Measurements from ENCODE around the gene DDX17.

Gene DDX17

GRCh38 chr22:38444783-38445182 is 61.3 kb downstream of the DDX17 start:
- DNase-seq (ENCODE audit: insufficient read length, low spot score): no peak
- TF ChIP-seq POLR2A (IDR thresholded peaks at IDR 0.05; ENCODE audit: low read depth, low read length) (no peak), PAX5 (IDR thresholded peaks at IDR 0.05; ENCODE audit: insufficient read depth, low read length, severe bottlenecking) (no peak), POU2F2 (IDR thresholded peaks at IDR 0.05; ENCODE audit: low read depth, low read length) (no peak), POLR2AphosphoS5 (IDR thresholded peaks at IDR 0.05; ENCODE audit: low read depth, low read length) (no peak), TAF1 (IDR thresholded peaks at IDR 0.05; ENCODE audit: low read depth, low read length) (no peak), SPI1 (IDR thresholded peaks at IDR 0.05; ENCODE audit: low read depth, low read length) (no peak)
- no peak for FAIRE-seq

- no peak for FAIRE-seq
- no peak for TF ChIP-seq SPI1 (IDR thresholded peaks at IDR 0.05; ENCODE audit: low read depth, low read length)
- TF ChIP-seq POU2F2 (IDR thresholded peaks at IDR 0.05; ENCODE audit: low read depth, low read length): no peak
- no peak for TF ChIP-seq PAX5 (IDR thresholded peaks at IDR 0.05; ENCODE audit: insufficient read depth, low read length, severe bottlenecking)
- no peak for TF ChIP-seq POLR2A (IDR thresholded peaks at IDR 0.05; ENCODE audit: low read depth, low read length)
- no peak for TF ChIP-seq TAF1 (IDR thresholded peaks at IDR 0.05; ENCODE audit: low read depth, low read length)
- DNase-seq (ENCODE audit: insufficient read length, low spot score): no peak
Measured at GRCh38 chr22:38443628-38444521, 62.2 kb downstream of the DDX17 start.

- FAIRE-seq (no peak), DNase-seq (ENCODE audit: insufficient read length, low spot score) (no peak)
- TF ChIP-seq POU2F2 (IDR thresholded peaks at IDR 0.05; ENCODE audit: low read depth, low read length): no peak
- no peak for TF ChIP-seq SPI1 (IDR thresholded peaks at IDR 0.05; ENCODE audit: low read depth, low read length)
- no peak for TF ChIP-seq PAX5 (IDR thresholded peaks at IDR 0.05; ENCODE audit: insufficient read depth, low read length, severe bottlenecking)
- TF ChIP-seq TAF1 (IDR thresholded peaks at IDR 0.05; ENCODE audit: low read depth, low read length): no peak
- no peak for TF ChIP-seq POLR2A (IDR thresholded peaks at IDR 0.05; ENCODE audit: low read depth, low read length)
- no peak for TF ChIP-seq POLR2AphosphoS5 (IDR thresholded peaks at IDR 0.05; ENCODE audit: low read depth, low read length)
Measured at GRCh38 chr22:38442967-38443627, 63.0 kb downstream of the DDX17 start.

GRCh38 chr22:38441620-38442287 is 64.4 kb downstream of the DDX17 start:
- TF ChIP-seq POLR2AphosphoS5 (IDR thresholded peaks at IDR 0.05; ENCODE audit: low read depth, low read length) (no peak), SPI1 (IDR thresholded peaks at IDR 0.05; ENCODE audit: low read depth, low read length) (no peak), POLR2A (IDR thresholded peaks at IDR 0.05; ENCODE audit: low read depth, low read length) (no peak), PAX5 (IDR thresholded peaks at IDR 0.05; ENCODE audit: insufficient read depth, low read length, severe bottlenecking) (no peak), POU2F2 (IDR thresholded peaks at IDR 0.05; ENCODE audit: low read depth, low read length) (no peak), TAF1 (IDR thresholded peaks at IDR 0.05; ENCODE audit: low read depth, low read length) (no peak)
- no peak for DNase-seq (ENCODE audit: insufficient read length, low spot score)
- no peak for FAIRE-seq

- DNase-seq (ENCODE audit: insufficient read length, low spot score): no peak
- TF ChIP-seq SPI1 (IDR thresholded peaks at IDR 0.05; ENCODE audit: low read depth, low read length) (no peak), POLR2AphosphoS5 (IDR thresholded peaks at IDR 0.05; ENCODE audit: low read depth, low read length) (no peak), PAX5 (IDR thresholded peaks at IDR 0.05; ENCODE audit: insufficient read depth, low read length, severe bottlenecking) (no peak), POU2F2 (IDR thresholded peaks at IDR 0.05; ENCODE audit: low read depth, low read length) (no peak), TAF1 (IDR thresholded peaks at IDR 0.05; ENCODE audit: low read depth, low read length) (no peak), POLR2A (IDR thresholded peaks at IDR 0.05; ENCODE audit: low read depth, low read length) (no peak)
- no peak for FAIRE-seq
Measured at GRCh38 chr22:38440747-38441350, 65.3 kb downstream of the DDX17 start.

- FAIRE-seq (no peak), DNase-seq (ENCODE audit: insufficient read length, low spot score) (no peak)
- no peak for TF ChIP-seq PAX5 (IDR thresholded peaks at IDR 0.05; ENCODE audit: insufficient read depth, low read length, severe bottlenecking)
- TF ChIP-seq POLR2A (IDR thresholded peaks at IDR 0.05; ENCODE audit: low read depth, low read length): no peak
- TF ChIP-seq POU2F2 (IDR thresholded peaks at IDR 0.05; ENCODE audit: low read depth, low read length): no peak
- no peak for TF ChIP-seq TAF1 (IDR thresholded peaks at IDR 0.05; ENCODE audit: low read depth, low read length)
- TF ChIP-seq SPI1 (IDR thresholded peaks at IDR 0.05; ENCODE audit: low read depth, low read length): no peak
- TF ChIP-seq POLR2AphosphoS5 (IDR thresholded peaks at IDR 0.05; ENCODE audit: low read depth, low read length): no peak
Measured at GRCh38 chr22:38437416-38437815, 68.7 kb downstream of the DDX17 start.

- FAIRE-seq (no peak), DNase-seq (ENCODE audit: insufficient read length, low spot score) (no peak)
- no peak for TF ChIP-seq TAF1 (IDR thresholded peaks at IDR 0.05; ENCODE audit: low read depth, low read length)
- TF ChIP-seq PAX5 (IDR thresholded peaks at IDR 0.05; ENCODE audit: insufficient read depth, low read length, severe bottlenecking): no peak
Measured at GRCh38 chr22:38436629-38437395, 69.3 kb downstream of the DDX17 start.

- no peak for TF ChIP-seq PAX5 (IDR thresholded peaks at IDR 0.05; ENCODE audit: insufficient read depth, low read length, severe bottlenecking)
- no peak for TF ChIP-seq SPI1 (IDR thresholded peaks at IDR 0.05; ENCODE audit: low read depth, low read length)
- no peak for TF ChIP-seq TAF1 (IDR thresholded peaks at IDR 0.05; ENCODE audit: low read depth, low read length)
- no peak for TF ChIP-seq POU2F2 (IDR thresholded peaks at IDR 0.05; ENCODE audit: low read depth, low read length)
- no peak for TF ChIP-seq POLR2AphosphoS5 (IDR thresholded peaks at IDR 0.05; ENCODE audit: low read depth, low read length)
- no peak for TF ChIP-seq POLR2A (IDR thresholded peaks at IDR 0.05; ENCODE audit: low read depth, low read length)
- FAIRE-seq (no peak), DNase-seq (ENCODE audit: insufficient read length, low spot score) (no peak)
Measured at GRCh38 chr22:38435965-38436364, 70.1 kb downstream of the DDX17 start.
